HG03039 (cell line): Measurements from ENCODE around the gene ZFR.

Experiments
- ATAC-seq: cut with Tn5 transposase; IDR thresholded peaks from one replicate; pipeline ENCODE4 v1.9.1; 2021; ENCODE audit warnings: mild to moderate bottlenecking, moderate library complexity; ENCODE audit not compliant: unreplicated experiment

ZFR gene

GRCh38 chr5:32363030-32363429, 81.5 kb downstream of the ZFR start:
- ATAC-seq: no peak

DNA sequence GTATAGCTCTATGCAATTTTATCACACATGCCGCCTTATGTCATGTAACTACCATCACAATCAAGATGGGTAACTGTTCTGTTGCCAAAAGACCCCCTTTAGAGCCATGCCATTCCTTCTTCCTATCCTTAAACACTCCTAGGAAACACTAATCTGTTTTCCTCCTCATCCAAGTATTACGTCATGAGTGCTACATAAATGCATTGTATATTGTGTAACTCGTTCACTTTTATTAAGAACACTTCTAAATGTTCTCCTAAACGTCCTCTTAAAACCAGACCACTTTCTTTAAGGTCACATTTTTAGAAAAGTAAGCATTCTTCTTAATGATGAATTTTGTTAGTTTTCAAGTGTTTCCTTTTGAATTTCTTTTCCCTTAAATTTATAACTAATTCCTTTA, 82.0 kb downstream of the ZFR start:
- ATAC-seq: no peak

- ATAC-seq: no peak
These were observed 83.6 kb downstream of the ZFR start for GRCh38 chr5:32360906-32361305.

DNA sequence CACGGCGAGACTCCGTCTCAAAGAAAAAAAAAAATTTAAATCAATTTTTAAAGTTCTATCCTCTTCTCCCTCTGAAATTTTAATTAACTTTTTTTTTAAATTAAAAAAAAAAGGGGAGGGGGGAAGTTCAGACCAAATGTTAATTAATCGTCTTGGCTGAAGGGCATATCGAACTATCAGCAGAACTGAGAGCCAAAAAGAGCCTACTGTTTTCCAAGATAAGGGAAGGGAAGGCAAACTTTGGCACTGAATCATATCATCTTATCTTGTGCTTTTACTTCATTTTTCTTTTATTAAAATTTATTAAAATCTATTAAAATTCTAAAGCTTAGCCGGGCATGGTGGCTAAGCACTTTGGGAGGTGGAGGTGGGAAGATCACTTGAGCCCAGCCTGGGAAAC, 85.9 kb downstream of the ZFR start:
- ATAC-seq: no peak

GRCh38 chr5:32357658-32358057, 86.9 kb downstream of the ZFR start:
- ATAC-seq: no peak

DNA sequence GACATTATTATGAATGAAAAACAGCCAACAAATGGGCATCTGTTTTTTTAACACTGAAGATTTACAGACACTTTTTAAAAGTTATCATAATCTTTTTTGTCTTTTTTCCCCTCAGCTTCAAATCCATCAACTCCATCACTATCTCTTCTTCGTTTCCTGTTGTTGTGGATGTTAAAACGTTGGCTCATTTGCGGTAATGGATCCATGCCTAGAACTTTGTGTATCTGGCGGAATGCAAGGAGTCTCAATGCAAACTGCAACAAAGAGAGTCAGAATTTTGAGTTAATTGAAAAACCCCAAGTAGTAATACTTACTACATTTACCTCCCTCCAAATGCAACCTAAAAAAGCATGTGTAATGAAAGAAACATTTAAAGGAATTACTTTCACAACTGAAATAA, 88.9 kb downstream of the ZFR start:
- no peak for ATAC-seq

DNA sequence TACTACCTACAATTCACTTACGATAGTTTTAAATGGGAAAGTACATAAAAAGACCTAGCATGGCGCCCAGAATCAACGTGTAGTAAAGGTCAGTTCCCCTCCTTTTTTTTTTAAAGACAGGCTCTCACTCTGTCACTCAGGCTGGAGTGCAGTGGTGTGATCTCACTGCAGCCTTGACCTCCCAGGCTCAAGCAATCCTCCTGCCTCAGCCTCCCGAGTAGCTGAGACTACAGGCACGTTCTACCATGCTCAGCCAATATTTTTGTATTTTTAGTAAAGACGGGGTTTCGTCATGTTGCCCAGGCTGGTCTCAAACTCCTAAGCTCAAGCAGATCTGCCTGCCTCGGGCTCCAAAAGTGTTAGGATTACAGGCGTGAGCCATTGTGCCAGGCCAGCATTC, 91.1 kb downstream of the ZFR start:
- no peak for ATAC-seq

DNA sequence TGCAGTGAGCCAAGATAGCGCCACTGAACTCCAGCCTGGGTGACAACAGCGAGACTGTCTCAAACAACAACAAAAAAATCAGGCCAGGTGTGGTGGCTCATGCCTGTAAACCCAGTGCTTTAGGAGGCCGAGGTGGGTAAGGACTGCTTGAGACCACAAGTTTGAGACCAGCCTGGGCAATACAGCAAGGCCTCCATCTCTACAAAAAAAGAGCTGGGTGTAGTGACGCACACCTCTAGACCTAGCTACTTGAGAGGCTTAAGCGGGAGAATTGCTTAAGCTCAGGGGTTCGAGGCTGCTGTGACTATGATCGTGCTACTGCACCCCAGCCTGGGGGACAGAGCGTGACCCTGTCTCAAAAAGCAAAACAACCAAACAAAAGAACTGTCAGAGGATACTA, 91.9 kb downstream of the ZFR start:
- ATAC-seq: no peak

DNA sequence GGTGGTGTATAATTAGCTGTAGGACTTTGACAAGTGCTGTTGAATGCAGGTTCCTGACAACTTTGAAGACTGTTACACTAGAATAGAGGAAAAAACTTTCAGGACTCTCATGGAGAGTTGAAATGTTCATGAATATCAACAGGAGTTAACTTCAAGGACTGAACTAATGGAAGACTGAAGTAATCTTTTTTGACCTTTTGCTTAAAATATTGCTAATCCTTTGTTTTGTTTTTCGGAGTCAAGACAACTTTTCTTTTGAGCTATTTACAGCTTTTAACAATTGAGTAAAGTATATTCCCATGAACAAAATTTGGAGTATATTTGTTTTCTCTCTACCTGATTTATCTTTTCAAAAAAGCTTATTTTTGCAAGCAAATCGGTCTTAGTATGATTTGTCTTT, 97.7 kb downstream of the ZFR start:
- ATAC-seq: no peak

DNA sequence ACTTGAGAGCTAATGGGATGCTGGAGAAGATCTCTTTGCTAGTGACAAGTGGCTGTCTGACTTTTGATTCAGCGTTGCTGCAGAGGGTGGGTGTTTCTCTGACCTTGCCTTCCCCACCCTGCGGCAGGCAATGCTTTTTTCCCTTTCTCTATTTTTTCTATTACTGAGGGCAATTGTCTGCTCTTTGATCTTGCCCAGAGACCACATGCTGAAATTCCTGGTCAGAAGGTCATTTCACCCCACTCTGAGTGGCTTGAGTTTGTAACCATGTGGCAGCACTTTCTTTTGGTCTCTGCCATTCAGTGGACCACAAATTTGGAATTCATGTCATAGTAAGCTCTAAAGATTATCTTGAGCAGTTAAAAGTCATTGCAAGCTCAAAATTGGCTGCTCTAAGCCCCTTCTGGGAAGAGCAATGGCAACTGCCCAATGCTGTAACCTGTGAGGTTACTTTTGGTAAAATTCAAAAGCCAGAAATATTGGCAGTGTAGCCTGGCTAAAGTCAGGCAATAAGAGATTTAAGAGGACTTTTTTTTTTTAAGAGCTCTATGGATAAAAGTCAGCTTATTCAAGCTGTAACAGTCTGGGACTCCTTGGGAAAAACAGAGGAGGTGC, 101.4 kb downstream of the ZFR start:
- ATAC-seq: no peak

- no peak for ATAC-seq
These were observed 101.9 kb downstream of the ZFR start for GRCh38 chr5:32342656-32343055.

DNA sequence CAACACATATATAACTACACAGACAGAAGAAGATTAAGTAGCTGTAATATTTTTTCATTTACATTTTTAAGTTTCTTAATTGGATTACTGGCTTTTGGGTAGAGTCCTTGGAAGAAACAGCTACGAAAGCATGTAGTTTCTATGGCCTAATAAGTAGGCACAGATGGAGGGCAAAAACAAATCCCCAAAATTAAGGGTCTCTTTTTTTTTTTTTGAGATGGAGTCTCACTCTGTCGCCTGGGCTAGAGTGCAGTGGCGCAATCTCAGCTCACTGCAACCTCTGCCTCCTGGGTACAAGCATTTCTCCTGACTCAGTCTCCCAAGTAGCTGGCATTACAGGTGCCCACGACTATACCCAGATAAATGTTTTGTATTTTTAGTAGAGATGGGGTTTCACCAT, 104.7 kb downstream of the ZFR start:
- ATAC-seq: no peak

DNA sequence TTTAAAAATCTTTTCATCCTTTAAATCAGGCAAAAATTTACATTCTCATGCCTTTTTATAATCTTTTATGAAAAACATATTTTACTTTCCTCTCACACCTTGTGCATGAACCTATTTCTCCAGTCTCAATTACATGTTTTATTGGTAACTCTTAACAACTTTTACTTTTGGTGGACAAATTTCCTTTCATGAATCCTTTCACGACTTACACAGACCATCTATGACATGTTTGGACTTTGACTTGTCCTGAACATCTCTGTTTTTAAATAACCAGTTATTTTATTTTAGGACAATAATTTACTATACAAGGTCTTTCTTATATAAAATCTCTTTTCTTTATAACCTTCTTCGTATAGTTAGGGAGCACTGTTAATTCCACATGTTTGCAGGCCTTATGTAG, 105.3 kb downstream of the ZFR start:
- no peak for ATAC-seq

- no peak for ATAC-seq
These were observed 111.6 kb downstream of the ZFR start for GRCh38 chr5:32332966-32333365.

DNA sequence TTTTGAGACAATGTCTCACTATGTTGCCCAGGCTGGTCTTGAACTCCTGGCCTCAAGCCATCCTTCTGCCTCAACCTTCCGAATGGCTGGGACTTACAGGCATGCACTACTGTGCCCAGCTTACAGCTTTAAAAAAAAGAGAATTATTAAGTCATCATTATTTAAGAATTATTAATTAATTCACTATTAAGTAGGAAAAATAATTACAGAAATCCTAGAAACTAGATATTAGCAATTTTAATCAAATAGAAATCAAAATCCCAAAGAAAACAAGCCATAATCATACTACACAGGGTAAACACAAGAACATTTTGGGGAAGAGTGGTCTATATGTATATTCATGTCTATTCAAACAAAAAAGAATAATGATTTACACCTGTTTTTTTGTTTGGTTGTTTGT, 112.2 kb downstream of the ZFR start:
- ATAC-seq: no peak

GRCh38 chr5:32331935-32332274, 112.6 kb downstream of the ZFR start:
- ATAC-seq: no peak

GRCh38 chr5:32331217-32331934, 113.2 kb downstream of the ZFR start:
- no peak for ATAC-seq

- ATAC-seq: no peak
These were observed 114.2 kb downstream of the ZFR start for GRCh38 chr5:32330126-32330971.

- peak; percentile 77 for ATAC-seq
These were observed 115.1 kb downstream of the ZFR start for GRCh38 chr5:32329395-32329834.

DNA sequence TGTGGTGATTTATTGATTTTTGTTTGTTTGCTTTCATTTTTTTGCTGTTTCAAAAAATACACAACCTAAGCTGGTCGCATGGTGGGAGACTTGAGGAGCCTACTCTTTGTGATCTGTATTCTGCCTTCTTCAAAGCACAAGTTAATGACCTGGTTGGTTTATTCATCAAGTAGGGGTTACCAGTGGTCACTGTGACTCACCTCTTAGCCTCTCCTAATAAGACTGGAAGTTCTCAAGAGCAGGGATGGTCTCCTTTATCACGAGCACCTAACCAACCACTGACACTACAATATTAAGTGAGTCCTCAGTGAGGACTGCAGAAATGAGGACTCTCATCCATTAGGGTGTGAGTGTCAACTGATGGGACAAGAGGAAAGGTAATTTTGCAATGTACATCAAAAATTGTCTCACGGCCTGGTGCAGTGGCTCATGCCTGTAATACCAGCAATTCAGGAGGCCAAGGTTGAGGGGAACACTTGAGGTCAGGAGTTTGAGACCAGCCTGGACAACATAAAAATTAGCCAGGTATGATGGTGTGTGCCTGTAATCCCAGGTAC, 118.2 kb downstream of the ZFR start:
- no peak for ATAC-seq

- no peak for ATAC-seq
These were observed 118.9 kb downstream of the ZFR start for GRCh38 chr5:32325616-32326015.

DNA sequence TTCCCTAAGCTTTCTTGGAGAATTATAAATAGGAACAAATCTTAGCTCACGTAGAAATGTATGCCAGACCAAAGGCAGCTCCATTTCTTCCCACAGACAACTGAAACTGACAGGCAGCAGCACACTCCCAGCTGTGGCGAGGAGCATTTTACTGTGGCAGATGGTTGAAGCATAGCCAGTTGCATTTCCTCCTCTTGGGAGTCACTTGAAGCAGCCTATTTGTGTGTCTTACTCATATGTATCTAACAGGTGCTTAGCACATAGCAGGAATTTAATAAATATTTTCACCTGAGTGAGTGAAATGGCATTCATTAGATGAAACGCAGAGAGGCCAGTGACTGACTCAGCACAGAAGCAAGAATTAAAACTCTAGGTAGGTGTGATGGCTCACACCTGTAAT, 119.5 kb downstream of the ZFR start:
- peak; percentile 45 for ATAC-seq
